Astrocyte (in vitro differentiated cells and primary cell): Measurements from ENCODE around the gene USP31.

Experiments
- CTCF ChIP-seq: IDR thresholded peaks from 2 replicates; pipeline ENCODE4 v1.5.1; 2011; ENCODE audit warnings: low read depth, mild to moderate bottlenecking, inconsistent platforms, low read length, moderate library complexity; ENCODE audit not compliant: insufficient read depth
- EZH2 ChIP-seq: IDR thresholded peaks from 2 replicates; pipeline ENCODE4 v1.6.1; 2012; ENCODE audit warnings: mild to moderate bottlenecking, low read length, inconsistent platforms; ENCODE audit not compliant: insufficient read depth

DNA sequence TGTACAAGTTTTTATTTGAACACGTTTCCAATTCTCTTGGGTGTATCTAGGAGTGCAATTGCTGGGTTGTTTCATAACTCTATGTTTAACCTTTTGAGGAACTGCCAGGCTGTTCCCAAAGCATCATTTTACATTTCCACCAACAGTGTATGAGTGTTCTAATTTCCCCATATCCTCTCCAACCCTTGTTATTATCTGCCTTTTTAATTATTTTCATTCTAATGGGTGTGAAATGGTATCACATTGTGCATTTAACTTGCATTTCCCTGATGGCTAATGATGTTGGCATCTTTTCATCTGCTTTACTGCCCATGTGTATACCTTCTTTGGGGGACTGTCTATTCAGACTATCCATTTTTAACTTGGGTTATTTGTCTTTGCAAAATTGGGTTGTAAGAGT is 104.2 kb downstream of the USP31 start:
- TF ChIP-seq CTCF (no peak), EZH2 (no peak)
